HCT116 (cell line): ENCODE data around the gene NUTM2F.

ENCODE experiments used
- CTCF ChIP-seq, 3 experiments: fragments of 200-600 bp in 1 of 3; sonication (generic) in 1 of 3; IDR thresholded peaks in 2 of 3; conservative IDR thresholded peaks in 1 of 3; 2 replicates each; pipeline ENCODE4 v1.5.1; 2012 to 2017; ENCODE audit warnings: low read depth in 2 of 3, low read length in 2 of 3, antibody characterized with exemption in 1 of 3, borderline replicate concordance in 1 of 3, control low read depth in 1 of 3, mild to moderate bottlenecking in 1 of 3, mixed read lengths in 1 of 3, mixed run types in 1 of 3, moderate library complexity in 1 of 3; ENCODE audit not compliant: insufficient read depth in 1 of 3
- FOSL1 ChIP-seq: IDR thresholded peaks from 2 replicates; pipeline ENCODE4 v1.6.1; 2012; ENCODE audit warnings: low read depth

- TF ChIP-seq CTCF (IDR thresholded peaks at IDR 0.05 in 2 of 3, conservative IDR thresholded peaks at IDR 0.05 in 1 of 3; ENCODE audit: borderline replicate concordance in 1 of 3, insufficient read depth in 1 of 3, low read depth in 2 of 3, low read length in 2 of 3) (no peak), FOSL1 (no peak)
These were observed 27.8 kb downstream of the NUTM2F start for GRCh38 chr9:94300470-94301301.
